Measurements from ENCODE around the gene MFSD6. TPM values are rescaled to one million over a fixed set of nuclear protein-coding genes. Genes with fewer than 3 reads are reported as not detected.
A peak's percentile ranks its signal among the peaks of the same experiment; 100 is the strongest.

Gene MFSD6
- total RNA-seq, 1 donor from 2014 or later = 32.3 TPM

DNA sequence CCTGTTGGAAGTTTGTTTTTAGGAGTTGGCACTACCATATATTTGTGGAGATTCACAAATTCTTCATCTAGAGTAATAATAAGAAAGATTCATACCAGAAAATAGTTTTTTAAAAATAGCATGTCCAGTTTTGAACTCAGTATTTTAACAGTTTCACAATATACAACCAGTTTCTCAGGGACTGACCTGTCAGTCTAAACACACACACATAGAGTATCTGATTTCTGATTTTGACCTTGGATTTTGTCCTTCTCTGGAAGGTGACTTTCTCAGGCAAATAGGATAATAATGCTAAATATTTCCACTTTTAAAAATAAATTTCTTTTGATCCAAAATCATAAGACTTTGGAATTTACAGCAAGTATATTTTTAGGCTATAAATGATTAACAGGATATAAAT is 32.0 kb downstream of the MFSD6 start:
- DNase-seq (ENCODE audit: low read depth) = no peak

- no peak for DNase-seq (ENCODE audit: low read depth)
Observed at GRCh38 chr2:190441564-190441963, 33.4 kb downstream of the MFSD6 start.

GRCh38 chr2:190443055-190443454 is 34.9 kb downstream of the MFSD6 start:
- DNase-seq (ENCODE audit: low read depth) = no peak

DNA sequence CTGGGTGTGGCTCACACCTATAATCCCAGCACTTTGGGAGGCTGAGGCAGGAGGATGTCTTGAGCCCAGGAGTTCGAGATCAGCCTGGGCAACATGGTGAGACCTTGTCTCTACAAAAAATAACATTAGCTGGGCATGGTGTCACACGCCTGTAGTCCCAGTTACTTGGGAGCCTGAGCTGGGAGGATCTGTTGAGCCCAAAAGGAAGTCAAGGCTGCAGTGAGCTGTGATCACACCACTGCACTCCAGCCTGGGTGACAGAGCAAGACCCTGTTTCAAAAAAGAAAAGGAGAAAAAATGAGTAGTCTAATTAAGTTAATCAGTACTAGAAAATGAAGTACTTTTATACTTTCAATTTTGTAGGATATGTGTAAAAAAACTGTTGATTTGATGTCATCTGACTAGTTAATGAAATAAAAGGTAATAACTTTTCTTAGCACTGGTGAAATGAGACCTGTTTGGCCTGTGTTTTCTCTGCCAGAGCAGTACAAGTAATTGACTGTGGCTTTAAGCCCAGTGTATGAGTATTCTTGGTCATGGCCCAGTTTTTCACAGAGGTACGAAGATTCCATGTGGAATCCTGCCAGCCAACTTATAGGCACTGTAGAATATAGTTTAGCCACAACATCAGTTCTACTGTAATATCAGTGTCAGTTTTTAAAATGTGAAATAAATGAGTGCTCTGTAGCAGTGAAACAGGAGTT is 35.8 kb downstream of the MFSD6 start:
- peak; percentile 22 for DNase-seq (ENCODE audit: low read depth)

GRCh38 chr2:190444976-190445375 is 36.8 kb downstream of the MFSD6 start:
- no peak for DNase-seq (ENCODE audit: low read depth)

DNA sequence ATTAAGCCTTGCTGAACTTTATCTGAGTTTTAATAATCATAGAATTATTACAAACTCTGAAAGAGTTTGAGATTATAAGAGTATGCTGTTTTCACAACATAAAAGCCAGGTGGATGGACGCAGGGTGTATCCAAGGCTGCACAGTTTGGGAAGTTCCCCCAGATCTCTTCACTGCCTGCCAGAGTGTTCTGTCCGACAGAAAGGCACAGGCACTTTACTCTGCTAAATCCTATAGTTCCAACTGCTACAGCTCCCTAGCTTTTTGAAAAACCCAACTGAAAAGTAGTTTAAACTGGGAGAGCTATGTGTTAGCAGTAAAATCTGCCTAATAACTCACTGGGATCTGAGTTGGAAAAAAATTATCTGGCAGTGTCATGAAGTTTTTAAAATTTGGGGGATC is 38.0 kb downstream of the MFSD6 start:
- no peak for DNase-seq (ENCODE audit: low read depth)

DNA sequence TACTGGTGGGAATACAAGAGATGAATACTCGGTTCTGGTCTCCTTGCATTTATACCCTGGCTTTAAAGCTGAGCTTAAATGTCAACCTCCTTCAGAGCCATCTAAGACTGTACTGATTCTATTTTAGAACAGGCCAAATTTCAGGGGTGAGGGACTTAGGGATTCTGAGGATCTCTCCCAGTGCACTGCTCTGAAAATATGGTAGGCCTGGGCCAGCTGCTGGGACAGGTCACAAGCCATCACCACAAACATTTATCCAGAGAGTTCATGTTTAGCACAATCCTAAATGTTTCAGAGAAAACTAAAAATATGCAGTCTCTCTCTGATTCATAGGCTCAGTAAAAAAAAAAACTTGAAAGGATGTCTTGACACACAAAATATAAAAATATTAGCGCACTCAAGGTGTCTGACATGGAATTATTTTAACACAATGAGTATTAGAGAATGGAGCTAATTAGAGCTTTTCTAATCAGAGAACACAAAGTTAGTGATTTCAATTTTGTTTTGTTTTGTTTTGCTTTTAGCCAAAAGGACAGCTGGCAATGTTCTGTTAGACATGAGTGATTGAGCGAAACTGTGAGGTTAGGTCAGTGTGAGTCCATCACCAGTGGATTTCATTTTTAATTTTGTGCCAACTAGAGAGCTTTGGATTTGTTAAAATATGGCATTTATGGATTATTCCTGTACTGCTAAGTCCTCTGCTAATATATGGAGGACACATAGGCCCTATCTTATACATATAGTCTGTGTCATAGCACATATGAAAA is 38.8 kb downstream of the MFSD6 start:
- DNase-seq (ENCODE audit: low read depth) = no peak

GRCh38 chr2:190447766-190448165 is 39.6 kb downstream of the MFSD6 start:
- DNase-seq (ENCODE audit: low read depth) = no peak

GRCh38 chr2:190449925-190450324 is 41.8 kb downstream of the MFSD6 start:
- DNase-seq (ENCODE audit: low read depth) = no peak

DNA sequence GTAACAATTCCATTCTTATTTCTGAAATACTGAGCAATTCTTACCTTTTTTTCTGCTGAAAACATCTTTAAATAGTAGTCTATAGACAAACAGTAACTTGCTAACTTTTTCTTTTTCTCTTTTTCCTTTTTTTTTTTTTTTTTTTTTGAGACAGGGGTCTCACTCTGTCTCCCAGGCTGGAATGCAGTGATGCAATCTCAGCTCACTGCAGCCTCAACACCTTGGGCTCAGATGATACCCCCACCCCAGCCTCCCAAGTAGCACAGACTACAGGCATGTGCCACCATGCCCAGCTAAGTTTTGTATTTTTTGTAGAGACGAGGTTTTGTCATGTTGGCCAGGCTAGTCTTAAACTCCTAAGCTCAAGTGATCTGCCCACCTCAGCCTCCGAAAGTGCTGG is 42.2 kb downstream of the MFSD6 start:
- DNase-seq (ENCODE audit: low read depth) = no peak

DNA sequence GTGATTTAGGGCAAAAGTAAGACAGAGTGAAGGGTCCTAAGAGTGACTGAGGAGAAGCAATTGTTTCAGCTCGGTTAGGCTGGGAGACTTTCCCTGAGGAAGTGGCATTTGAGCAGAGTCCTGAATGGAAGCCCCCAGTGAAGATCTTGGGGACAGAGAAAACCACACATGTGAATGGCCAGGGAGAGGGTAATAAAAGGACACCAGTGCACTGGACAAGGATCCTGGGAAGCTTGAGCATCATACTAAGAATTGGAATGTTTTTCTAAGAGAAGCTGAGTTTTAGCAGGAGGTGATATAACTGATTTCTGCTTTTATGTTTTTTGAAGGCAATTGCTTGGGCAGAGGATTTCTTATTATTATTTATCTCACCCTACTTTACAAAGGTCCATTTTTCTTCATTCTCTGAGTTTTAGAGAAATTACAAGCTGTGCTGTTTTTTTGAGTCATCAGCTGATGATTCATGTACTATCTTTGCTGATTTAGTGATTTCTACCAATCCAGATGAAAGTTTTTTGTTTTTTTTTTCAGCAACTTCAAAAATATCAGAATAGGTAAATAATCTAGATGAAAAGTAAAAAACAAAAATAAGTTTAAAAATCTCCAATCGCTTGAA is 43.5 kb downstream of the MFSD6 start:
- DNase-seq (ENCODE audit: low read depth) = peak; percentile 30

- DNase-seq (ENCODE audit: low read depth) = no peak
Observed at GRCh38 chr2:190452433-190452832, 44.3 kb downstream of the MFSD6 start.

GRCh38 chr2:190454795-190455194 is 46.6 kb downstream of the MFSD6 start:
- DNase-seq (ENCODE audit: low read depth) = no peak

GRCh38 chr2:190455358-190456095 is 47.4 kb downstream of the MFSD6 start:
- no peak for DNase-seq (ENCODE audit: low read depth)

DNA sequence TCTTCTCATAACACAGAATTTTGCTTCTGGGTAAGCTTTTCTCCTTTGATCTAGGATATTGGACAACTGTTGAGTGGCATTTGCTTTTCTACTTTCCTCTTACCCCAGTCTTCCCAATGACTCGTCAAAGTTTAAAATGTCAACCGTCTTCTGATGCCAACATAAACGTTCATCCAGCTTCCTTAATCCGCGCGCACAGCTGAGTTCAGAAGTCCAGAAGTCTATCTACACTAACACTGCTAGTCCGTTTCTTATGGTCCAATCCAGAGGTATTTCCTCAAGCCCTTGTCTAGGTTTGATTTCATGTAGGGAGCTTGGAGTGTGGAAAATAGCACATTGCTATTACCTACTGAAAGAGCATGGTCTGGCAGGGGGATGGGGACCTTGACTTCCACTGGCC is 48.7 kb downstream of the MFSD6 start:
- no peak for DNase-seq (ENCODE audit: low read depth)

DNA sequence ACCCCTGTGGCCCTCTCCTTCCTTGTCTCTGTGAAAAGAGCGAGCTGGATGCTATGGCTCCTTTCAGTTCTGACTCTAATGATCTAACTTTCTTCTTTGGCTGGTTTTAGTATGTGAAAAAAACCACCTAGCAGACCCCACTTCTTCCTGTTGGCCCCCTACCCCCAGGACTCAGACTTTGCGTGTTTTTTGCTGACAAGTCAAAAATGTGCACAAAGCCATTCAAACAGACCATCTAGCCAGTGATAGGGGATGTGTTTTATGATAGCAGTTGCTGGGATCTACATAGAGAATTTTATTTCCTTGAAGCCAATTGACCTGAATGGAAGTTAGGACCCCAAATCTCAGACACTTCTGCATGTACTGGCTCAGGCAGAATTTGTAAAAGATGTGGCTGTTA is 49.1 kb downstream of the MFSD6 start:
- no peak for DNase-seq (ENCODE audit: low read depth)

GRCh38 chr2:190458352-190459107 is 50.4 kb downstream of the MFSD6 start:
- DNase-seq (ENCODE audit: low read depth) = no peak

- DNase-seq (ENCODE audit: low read depth) = no peak
Observed at GRCh38 chr2:190459881-190460280, 51.7 kb downstream of the MFSD6 start.

GRCh38 chr2:190460487-190460886 is 52.3 kb downstream of the MFSD6 start:
- no peak for DNase-seq (ENCODE audit: low read depth)

- DNase-seq (ENCODE audit: low read depth) = no peak
Observed at GRCh38 chr2:190462181-190462580, 54.0 kb downstream of the MFSD6 start.

- DNase-seq (ENCODE audit: low read depth) = no peak
Observed at GRCh38 chr2:190462611-190463010, 54.5 kb downstream of the MFSD6 start.

DNA sequence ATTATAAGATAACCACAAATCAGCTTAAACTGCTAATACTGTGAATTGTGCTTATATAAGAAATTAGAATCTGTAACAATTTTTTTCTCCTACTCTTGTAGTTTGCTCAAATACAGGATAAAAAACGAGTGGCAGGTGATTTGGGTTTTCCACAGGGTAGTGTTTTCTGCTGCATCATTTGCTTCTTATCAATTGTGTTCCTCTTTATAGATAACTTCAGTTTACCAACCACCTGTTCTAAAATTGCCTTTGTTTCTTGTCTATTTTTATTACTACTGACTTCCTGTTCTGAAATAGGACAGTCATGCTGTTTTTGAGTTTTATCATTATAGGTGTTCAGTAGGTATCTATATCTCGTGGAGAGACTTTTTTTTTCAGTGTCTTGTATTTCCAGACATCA is 56.9 kb downstream of the MFSD6 start:
- DNase-seq (ENCODE audit: low read depth) = no peak
